Keratinocyte (primary cell): ENCODE results near the gene AMIGO2. TPM values are rescaled to one million over a fixed set of nuclear protein-coding genes. Genes with fewer than 3 reads are reported as not detected.

Experiments used
- DNase-seq: peaks from one replicate; pipeline ENCODE4 v3.0.0-alpha.2; 2011; ENCODE audit warnings: low read depth, missing footprints, low spot score
- FAIRE-seq: peaks from 2 replicates; lab custom pipeline; 2011; peaks lifted over from hg19 to GRCh38; lab: Jason Lieb, UNC
- H2AFZ ChIP-seq: 2 replicates; pipeline ENCODE4 v1.6.0; 2012; ENCODE audit warnings: low read length, control low read depth, inconsistent platforms; ENCODE audit not compliant: control insufficient read depth
- H3K27ac ChIP-seq: 2 replicates; pipeline ENCODE4 v1.5.1; 2011; ENCODE audit warnings: low read length; ENCODE audit not compliant: control insufficient read depth, insufficient read depth
- H3K27me3 ChIP-seq: 3 replicates; pipeline ENCODE4 v1.6.0; 2011; ENCODE audit warnings: low read length; ENCODE audit not compliant: control insufficient read depth, insufficient read depth; ENCODE audit errors: extremely low read depth
- H3K36me3 ChIP-seq, 2 experiments: 2 replicates in 1 of 2; 3 replicates in 1 of 2; pipeline ENCODE4 v1.5.1; 2011; ENCODE audit warnings: low read length in 2 of 2, mild to moderate bottlenecking in 1 of 2; ENCODE audit not compliant: control insufficient read depth in 2 of 2, insufficient read depth in 2 of 2; ENCODE audit errors: extremely low read depth in 1 of 2
- H3K4me1 ChIP-seq: 3 replicates; pipeline ENCODE4 v1.5.1; 2011; ENCODE audit warnings: low read length; ENCODE audit not compliant: control insufficient read depth, insufficient read depth; ENCODE audit errors: extremely low read depth
- H3K4me2 ChIP-seq: 3 replicates; pipeline ENCODE4 v1.6.0; 2011; ENCODE audit warnings: low read depth, low read length; ENCODE audit not compliant: control insufficient read depth, insufficient read depth; ENCODE audit errors: extremely low read depth
- H3K4me3 ChIP-seq, 3 experiments: fragments of 200-600 bp in 1 of 3; sonication (generic) in 1 of 3; 2 replicates in 2 of 3; 3 replicates in 1 of 3; pipeline ENCODE4 v1.5.1; 2011 to 2016; ENCODE audit warnings: low read length in 3 of 3, mild to moderate bottlenecking in 3 of 3, control low read depth in 2 of 3, inconsistent platforms in 1 of 3, low read depth in 1 of 3, mixed read lengths in 1 of 3, mixed run types in 1 of 3, moderate library complexity in 1 of 3; ENCODE audit not compliant: control insufficient read depth in 2 of 3, insufficient read depth in 2 of 3; ENCODE audit errors: extremely low read depth in 1 of 3
- H3K79me2 ChIP-seq: 2 replicates; pipeline ENCODE4 v1.6.0; 2012; ENCODE audit warnings: low read length; ENCODE audit not compliant: control insufficient read depth, insufficient read depth
- H3K9ac ChIP-seq: 3 replicates; pipeline ENCODE4 v1.6.0; 2011; ENCODE audit warnings: low read length; ENCODE audit not compliant: control insufficient read depth, insufficient read depth; ENCODE audit errors: extremely low read depth
- H3K9me1 ChIP-seq: 3 replicates; pipeline ENCODE4 v1.6.0; 2011; ENCODE audit warnings: low read length; ENCODE audit not compliant: control insufficient read depth, insufficient read depth; ENCODE audit errors: extremely low read depth
- H3K9me3 ChIP-seq: 2 replicates; pipeline ENCODE4 v1.5.1; 2012; ENCODE audit warnings: low read depth, low read length; ENCODE audit not compliant: control insufficient read depth
- H4K20me1 ChIP-seq: 3 replicates; pipeline ENCODE4 v1.6.0; 2011; ENCODE audit warnings: low read length; ENCODE audit not compliant: control insufficient read depth, insufficient read depth; ENCODE audit errors: extremely low read depth
- EZH2 ChIP-seq: IDR thresholded peaks from one replicate; pipeline ENCODE4 v1.6.1; 2012; ENCODE audit warnings: inconsistent platforms, mild to moderate bottlenecking, low read length, moderate library complexity
- dilution Hi-C: fragments of 300-500 bp; cut with MboI; formaldehyde crosslinking; loops from one replicate; pipeline ENCODE4 v1.7.0; 2020; ENCODE audit warnings: low sequenced_read_pairs; ENCODE audit not compliant: extremely low pct_ligation_motif_present
- polyA plus RNA-seq, 5 experiments: library from polyadenylated mRNA; depleted of rRNA in 3 of 5; stranded (reverse) in 3 of 5; stranded (forward) in 1 of 5; unstranded in 1 of 5; fragments of >200 nt; gene quantifications; 1 replicate in 1 of 5; 2 replicates in 3 of 5; 3 replicates in 1 of 5; pipeline versions ENCODE4 v1.2.1 to v1.2.3, GENCODE V29; 2011 to 2012; ENCODE audit warnings: missing spikeins in 2 of 5, low read depth in 1 of 5, low replicate concordance in 1 of 5
- TF ChIP-seq, protein P1 (sequence below), 3 experiments: IDR thresholded peaks in 1 of 3; conservative IDR thresholded peaks in 1 of 3; optimal IDR thresholded peaks in 1 of 3; 2 replicates in 2 of 3; 3 replicates in 1 of 3; pipeline versions ENCODE3 to v1.5.1; 2011; ENCODE audit warnings: low read length in 3 of 3, mild to moderate bottlenecking in 3 of 3, moderate library complexity in 2 of 3, control low read depth in 1 of 3, inconsistent platforms in 1 of 3; ENCODE audit not compliant: insufficient read depth in 2 of 3; ENCODE audit errors: extremely low read depth in 1 of 3

The AMIGO2 gene
- polyA plus RNA-seq, 1 donor (not counting 4 experiments of a cell fraction or from before 2014, with no cell fraction given): 71.3 TPM

DNA sequence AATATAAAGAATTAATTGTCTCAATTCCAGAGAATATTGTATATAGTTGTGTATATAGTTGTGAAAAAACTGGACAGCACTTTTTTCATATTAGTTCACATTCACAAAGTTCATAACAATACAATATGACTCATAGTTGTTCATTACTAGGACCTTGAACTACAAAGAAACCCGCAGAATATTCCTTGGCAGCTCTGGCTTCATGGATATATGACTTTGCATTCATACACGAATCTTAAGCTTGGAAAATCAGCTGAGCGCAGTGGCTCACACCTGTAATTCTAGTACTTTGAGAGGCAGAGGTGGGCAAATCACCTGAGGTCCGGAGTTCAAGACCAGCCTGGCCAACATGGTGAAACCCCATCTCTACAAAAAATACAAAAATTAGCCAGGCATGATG lies 38.4 kb downstream of the AMIGO2 start:
- H3K27me3 ChIP-seq: no peaks in the 10 kb centered on the region
- dilution Hi-C loops: no loop called here
- FAIRE-seq (no peak), DNase-seq (no peak)
- H3K9me3 ChIP-seq: no peaks in the 10 kb centered on the region
- no peak overlapping the region for H3K9ac ChIP-seq
- H3K4me3 ChIP-seq: no peak overlapping the region
- no peak overlapping the region for H3K4me2 ChIP-seq
- H2AFZ ChIP-seq: no peak overlapping the region
- H3K9me1 ChIP-seq: no peaks in the 10 kb centered on the region
- H3K36me3 ChIP-seq: no peaks in the 10 kb centered on the region
- H3K27ac ChIP-seq: no peak overlapping the region
- TF ChIP-seq, protein P1, sequence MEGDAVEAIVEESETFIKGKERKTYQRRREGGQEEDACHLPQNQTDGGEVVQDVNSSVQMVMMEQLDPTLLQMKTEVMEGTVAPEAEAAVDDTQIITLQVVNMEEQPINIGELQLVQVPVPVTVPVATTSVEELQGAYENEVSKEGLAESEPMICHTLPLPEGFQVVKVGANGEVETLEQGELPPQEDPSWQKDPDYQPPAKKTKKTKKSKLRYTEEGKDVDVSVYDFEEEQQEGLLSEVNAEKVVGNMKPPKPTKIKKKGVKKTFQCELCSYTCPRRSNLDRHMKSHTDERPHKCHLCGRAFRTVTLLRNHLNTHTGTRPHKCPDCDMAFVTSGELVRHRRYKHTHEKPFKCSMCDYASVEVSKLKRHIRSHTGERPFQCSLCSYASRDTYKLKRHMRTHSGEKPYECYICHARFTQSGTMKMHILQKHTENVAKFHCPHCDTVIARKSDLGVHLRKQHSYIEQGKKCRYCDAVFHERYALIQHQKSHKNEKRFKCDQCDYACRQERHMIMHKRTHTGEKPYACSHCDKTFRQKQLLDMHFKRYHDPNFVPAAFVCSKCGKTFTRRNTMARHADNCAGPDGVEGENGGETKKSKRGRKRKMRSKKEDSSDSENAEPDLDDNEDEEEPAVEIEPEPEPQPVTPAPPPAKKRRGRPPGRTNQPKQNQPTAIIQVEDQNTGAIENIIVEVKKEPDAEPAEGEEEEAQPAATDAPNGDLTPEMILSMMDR (optimal IDR thresholded peaks at IDR 0.05 in 1 of 3, IDR thresholded peaks at IDR 0.05 in 1 of 3, conservative IDR thresholded peaks at IDR 0.05 in 1 of 3; ENCODE audit: extremely low read depth in 1 of 3, insufficient read depth in 2 of 3, low read length in 3 of 3): no peak
- no peak for TF ChIP-seq EZH2
- no peaks in the 10 kb centered on the region for H4K20me1 ChIP-seq
- no peaks in the 10 kb centered on the region for H3K79me2 ChIP-seq
- H3K4me1 ChIP-seq: no peaks in the 10 kb centered on the region

DNA sequence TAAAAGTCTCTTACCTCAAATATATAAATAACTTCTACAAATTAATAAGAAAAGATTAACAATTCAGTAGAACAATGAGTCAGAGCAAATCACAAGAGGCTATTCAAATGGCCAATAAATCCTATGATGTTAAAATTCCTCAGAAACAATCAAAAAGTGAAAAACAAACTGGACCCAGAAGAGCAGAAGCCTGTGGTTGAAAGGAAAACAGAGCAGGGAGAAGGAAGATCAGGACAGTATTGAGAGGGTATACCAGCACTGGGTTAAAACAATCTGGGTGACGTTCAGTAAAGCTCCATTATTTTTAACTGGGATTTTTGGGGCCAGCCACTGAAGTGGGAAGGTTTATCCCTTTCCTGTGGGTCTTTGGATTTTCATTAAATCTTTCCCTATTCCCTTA lies 40.0 kb downstream of the AMIGO2 start:
- Histone ChIP-seq H3K4me3 (no peak overlapping the region), H3K27ac (no peak overlapping the region), H3K79me2 (no peaks in the 10 kb centered on the region), H3K4me1 (peaks cover under 1% of the 10 kb centered on the region), H3K9me3 (no peaks in the 10 kb centered on the region), H3K9ac (no peak overlapping the region), H2AFZ (no peak overlapping the region), H4K20me1 (no peaks in the 10 kb centered on the region), H3K9me1 (no peaks in the 10 kb centered on the region), H3K4me2 (no peak overlapping the region), H3K27me3 (no peaks in the 10 kb centered on the region), H3K36me3 (no peaks in the 10 kb centered on the region)
- dilution Hi-C loops: no loop called here
- TF ChIP-seq EZH2: no peak
- TF ChIP-seq, protein P1 (optimal IDR thresholded peaks at IDR 0.05 in 1 of 3, IDR thresholded peaks at IDR 0.05 in 1 of 3, conservative IDR thresholded peaks at IDR 0.05 in 1 of 3; ENCODE audit: extremely low read depth in 1 of 3, insufficient read depth in 2 of 3, low read length in 3 of 3): no peak
- no peak for DNase-seq
- no peak for FAIRE-seq
